HG02623 (cell line): ENCODE measurements around the gene LCP2.

Experiments used
- ATAC-seq: cut with Tn5 transposase; IDR thresholded peaks from one replicate; pipeline ENCODE4 v1.9.1; 2021; ENCODE audit warnings: moderate library complexity; ENCODE audit not compliant: unreplicated experiment

Gene LCP2

DNA sequence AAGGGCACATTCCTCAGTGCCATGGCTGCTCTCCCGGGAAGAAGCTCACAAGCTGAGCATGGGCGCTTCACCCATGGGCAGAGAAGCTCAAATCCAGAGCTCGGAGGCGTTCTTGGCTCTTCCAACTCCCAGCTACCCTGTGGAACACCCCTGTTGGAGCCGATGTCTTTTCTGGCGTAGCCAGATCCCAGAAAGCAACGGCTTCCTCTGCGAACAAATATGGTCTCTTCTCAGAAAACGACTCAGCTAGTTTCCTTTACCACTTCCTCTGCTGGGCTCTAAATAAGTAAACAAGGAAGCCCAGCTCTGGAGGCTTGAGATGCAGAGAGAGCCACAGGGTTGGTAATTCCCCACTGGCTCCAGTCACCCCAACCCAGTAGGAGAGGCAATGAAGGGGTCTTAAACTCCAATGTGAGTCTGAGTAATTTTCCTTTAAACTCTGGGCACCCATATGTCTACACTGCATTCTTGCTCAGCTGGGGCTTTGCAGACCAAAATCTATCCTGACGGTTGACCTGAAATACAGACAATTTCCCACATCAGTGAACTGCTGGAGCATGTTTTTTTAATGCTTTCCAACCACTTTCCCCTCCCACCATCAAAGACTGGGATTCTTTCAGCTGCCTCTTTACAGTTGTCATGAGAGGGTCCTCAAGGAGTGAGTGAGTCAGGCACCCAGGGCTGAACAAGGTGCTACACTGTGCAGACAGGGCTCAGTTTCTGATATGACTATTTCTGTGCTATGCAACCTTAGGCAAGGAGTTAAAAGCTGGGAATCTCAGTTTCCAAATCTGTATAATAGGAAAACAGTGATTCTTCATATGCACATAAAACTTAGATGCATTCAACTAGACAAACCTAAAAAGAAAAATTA is at the start of gene LCP2:
TSS of gene LCP2 (minus strand) at position 189 of the 874 bp plus-strand sequence. CDS start at position 23, 166 bp downstream.
- ATAC-seq: peak; percentile 44

DNA sequence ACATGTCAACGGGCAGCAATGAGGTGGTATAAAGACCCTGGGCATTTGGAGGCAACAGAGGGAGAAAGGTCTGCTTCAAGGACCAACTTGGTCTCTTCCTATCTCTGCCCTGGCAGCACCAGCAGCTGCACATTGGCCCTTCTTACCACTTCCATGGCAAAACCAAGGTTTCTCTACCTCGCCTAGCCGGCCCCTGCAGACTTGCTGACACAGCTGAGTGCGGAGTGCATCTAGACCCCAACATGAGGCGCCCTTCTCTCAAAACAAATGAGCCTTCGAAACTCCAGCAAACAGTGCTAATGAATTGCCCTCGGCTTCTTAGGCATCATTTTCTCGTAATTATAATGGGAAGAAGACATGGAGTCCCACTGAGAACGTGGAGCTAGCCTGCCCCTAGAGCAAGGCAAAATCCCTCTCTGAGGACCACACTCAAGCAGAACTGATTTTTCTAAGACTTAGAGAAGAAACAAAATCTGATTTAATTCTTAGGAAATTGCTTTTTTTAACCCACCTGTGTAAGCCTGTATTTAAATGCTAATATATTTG is 49.5 kb upstream of the LCP2 start:
- ATAC-seq: no peak

DNA sequence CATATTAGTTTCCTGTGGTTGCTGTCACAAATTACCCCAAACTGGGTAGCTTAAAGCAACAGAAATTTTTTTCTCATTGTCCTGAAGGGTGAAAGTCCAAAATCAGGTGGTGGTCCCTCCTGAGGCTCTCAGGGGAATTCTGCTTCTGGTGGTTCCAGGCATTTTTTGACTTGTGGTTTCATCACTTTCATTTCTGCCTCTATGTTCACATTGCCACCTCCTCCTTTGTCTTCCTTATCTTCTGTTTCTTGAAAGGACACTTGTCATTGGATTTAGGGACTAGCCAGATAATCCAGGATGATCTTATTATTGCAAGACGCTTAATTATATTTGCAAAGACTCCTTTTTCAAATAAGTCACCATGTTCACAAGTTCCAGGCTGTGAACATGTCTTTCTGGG is 48.4 kb upstream of the LCP2 start:
- ATAC-seq: no peak

DNA sequence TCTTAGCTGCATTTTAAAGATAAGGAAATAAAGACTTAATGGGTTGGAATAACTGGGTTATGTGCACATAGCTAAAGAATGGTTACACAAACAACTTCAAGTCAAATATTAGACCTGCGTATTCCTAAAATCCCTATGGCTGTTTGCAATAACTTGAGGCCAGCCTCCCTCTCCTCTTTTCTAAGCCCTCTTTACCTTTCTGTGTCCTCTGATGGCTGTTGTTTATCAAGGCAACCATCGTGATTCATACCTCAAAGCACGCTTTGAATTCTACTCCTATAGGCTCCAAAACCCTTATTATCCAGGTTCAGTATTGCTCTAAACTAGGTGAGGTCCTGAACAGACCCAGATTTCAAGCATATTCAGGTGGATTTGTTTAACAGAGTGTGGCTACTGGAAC is 45.6 kb upstream of the LCP2 start:
- no peak for ATAC-seq

DNA sequence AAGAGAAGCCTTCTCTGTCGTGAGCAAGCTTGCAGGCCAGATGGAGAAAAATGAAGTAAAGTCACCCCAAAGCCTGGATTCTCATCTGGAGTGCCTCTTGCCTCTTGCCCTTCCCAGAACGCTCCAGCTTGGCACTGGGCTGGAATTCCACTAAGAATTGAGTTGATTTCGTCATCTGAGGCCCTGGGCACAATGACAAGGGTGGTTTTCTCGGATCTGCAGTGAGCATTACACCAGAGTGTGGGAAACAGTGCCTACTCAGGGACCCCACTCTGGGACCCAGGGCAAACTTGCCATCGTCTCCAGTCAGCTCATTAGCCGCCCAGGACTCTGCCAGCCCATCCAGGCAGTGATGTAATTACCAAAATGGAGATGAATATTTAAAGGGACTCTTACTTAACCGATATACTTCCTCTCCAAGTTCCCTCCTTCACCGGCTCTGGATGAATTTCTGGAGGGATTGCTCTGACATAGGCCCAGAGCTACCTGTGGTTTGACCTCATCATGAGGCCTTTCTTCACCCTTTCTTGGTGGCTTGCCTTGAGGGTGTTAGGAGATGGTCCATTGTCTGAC is 44.7 kb upstream of the LCP2 start:
- ATAC-seq: no peak

DNA sequence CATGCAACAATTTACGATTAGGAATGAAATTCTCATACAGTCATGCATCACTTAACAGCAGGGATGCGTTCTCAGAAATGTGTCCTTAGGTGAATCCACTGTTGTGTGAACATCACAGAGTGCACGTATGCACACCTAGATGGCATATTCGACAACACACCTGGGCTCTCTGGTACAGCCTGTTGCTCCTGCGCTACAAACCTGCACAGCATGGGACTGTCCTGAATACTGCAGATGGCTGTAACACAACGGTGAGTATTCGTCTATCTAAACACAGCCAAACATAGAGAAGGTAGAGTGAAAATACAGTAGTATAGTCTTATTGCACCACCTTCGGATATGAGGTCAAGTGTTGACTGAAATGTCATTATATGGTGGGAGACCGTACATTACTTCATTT is 44.0 kb upstream of the LCP2 start:
- ATAC-seq: no peak

DNA sequence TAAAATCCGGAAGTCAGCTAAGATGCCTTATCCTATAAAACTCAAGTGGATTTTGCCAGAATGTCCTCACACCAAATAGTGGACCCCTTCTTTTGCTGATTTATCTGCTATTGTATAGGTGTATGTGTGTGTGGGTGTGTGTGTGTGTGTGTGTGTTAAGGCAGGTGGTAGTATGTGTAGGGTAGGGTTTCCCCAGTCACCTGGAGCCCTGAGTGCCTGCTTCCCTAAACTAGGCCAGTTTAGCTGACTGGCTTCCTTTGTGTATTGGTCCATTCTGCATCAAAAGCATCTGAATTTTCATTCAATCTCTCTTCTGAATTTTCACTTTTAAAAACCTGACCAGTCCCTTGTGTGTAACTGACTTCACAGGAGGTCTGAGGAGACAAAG is 42.2 kb upstream of the LCP2 start:
- no peak for ATAC-seq

DNA sequence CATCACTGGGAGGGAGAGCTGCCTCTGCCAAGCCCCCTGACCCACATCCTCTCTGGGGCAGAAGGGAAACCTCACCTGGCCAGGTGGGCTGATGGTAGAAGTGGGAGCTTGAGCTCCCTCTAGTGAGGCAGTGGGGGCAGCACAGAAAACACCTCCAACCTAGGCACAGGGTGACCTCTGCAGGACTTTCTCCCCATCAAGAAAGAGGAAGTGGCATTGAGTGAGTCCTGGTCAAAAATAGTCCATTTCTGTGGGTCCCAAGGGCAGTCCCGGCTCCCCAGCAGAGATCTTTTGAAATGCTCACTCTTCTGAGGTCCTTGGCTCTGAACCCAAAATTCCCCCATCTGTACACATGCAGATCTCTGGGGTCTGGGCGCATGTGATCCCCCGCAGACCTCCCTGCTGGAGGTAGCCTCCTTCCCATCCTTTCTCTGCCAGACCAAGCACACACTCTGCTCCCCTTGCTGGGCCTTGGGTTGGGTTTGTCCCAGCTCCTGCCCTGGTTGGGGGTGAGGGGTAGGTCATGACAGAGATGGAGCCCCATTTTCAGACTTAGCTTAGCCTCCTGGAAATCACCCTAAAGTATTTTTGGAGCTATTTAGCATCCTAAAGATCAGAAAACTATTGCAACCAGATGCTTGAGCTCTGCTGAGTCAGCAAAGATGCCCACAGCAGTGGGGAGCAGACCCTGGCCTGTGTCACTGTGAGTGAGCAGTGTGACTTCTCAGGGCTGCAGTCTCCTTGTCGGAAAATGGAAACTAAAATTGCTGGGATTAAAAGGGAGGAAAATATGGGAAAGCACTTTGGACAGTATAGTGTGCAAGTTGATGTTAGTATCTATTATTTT is 41.6 kb upstream of the LCP2 start:
- ATAC-seq: peak; percentile 80

DNA sequence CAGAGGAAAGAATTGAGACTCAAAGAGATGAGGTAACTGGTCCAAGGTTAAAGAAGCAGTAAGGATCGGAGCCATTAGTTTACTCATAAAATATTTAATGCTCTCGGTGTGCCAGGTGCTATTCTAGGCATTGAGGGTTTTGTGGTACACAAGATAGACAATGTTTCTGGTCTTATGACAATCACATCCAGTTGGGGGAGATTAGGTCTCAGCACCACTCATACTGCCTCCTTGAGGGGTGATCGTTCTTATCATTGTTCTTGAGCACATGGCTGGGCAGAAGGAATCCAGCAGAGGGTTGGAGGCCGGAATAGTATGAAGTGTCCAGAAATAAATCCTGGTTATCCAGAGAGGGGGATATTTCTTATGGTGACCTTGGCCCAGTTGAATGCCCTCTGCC is 40.7 kb upstream of the LCP2 start:
- no peak for ATAC-seq

DNA sequence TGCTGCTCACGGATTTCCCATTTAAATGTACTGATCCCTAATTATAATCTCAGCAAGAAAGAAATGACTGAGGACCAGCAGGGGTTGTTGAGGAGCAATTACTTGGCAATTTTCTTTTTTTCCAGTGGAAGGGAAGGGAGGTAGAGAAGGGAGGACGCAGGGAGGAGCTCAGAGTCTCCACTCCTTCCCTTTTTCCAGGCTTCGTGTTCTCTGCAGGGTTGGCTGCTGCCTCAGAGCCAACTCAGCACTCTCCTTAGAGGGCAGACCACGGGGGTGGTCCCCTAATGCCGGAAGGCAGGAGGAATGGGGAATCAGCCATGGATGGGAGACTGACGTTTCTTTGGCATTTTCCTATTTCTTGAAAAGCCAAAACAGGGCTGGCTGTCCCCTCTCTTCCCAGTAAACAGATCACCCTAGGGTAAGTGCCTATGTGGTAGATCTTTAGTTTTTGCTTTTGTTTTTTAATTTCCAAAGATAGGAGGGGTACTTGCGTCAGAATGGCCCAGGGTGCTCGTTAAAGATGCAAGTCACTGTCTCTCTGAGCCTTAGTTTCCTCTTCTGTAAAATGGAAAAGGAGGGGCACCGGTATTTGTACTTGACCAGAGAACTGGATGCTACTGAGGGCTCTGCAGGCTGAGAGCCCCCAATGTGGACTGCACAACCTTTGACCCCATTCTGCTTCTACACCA is 39.6 kb upstream of the LCP2 start:
- no peak for ATAC-seq

DNA sequence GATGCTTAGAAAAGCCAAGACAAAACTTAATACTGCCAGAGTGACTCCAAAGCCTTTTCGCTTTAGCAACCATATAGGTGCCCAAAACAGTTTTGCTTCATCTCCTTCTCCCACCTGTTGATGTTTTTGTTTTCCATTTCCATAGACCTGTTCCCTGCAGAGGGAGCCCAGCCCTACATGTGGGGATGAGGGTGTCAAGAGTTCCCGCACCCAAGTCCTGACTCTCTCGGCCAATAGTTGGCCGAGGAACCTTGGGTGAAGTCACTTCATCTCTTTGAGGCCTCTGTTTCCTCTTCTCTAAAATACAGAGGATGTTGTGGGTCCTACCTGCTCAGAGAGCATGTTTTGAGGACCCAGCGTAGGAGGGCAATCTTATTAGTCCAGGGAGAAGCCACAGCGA is 38.5 kb upstream of the LCP2 start:
- ATAC-seq: no peak

DNA sequence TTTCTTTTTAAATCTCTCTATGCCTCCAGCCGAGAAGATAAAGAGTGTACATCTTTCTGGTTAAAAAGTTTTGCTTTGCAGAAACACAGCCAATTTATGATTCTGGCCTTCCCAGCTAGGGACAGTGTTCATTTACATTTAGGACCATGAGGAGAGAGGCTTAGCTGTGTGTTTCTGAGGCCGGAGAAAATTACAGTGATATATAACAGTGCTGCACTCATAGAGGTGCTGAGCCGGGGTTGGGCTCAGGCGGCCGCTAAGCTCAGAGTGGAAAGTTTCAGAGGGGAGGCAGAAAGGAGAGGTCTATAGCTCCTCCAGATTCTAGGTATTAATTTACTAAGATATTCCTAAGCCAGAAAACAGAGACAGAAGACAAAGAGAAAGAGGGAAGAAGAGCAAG is 37.0 kb upstream of the LCP2 start:
- ATAC-seq: no peak

DNA sequence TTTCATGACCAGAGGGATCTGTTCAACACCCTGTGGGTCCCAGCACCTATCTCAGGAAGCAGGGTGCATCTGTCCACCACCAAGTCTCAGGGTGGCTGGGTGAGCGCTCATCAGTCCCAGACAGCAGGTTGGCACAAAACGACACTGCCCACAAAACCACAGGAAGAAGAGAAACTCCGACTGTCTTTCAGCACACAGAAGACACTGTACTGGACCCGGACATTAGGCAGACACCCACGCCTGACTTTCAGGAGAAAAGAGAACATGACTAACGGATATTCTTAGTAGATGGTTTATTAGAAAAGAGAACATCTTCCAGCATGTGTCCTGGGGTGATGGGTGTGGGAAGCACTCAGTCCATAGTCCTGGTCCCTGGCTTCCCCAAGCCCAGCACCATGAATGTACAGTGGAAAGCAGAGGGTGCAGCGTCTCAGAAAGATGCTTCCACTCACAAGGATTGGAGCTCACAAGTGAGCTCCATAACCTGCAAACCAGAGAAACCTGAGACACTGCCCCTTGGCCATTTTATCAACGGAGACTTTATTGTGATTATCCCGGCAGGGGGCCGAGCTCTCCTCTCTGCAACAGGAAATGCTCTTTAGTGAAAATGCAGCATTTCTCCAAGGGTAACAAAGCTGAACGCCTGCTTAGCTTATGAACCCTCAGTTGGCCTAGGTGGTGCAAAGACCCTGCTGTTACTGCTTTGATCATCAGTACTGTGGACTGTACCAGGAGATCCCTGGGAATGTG is 35.8 kb upstream of the LCP2 start:
- peak; percentile 35 for ATAC-seq

DNA sequence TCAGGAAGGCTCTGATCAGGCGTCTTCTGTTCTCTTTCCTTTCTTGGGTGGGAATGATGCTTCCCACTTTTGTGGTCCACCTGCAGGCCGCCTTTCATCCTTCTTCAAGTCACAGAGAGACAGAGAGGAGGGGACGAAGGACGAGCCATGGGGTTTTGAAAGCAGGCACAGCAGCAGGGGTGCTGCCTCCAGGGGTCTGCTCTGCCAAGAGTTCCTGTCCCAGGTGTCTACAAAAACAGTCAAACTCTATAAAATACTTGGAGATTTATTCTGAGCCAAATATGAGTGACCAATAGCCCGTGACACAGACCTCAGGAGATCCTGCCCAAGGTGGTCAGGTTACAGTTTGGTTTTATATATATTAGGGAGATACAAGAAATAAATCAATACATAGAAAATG is 34.5 kb upstream of the LCP2 start:
- ATAC-seq: no peak

DNA sequence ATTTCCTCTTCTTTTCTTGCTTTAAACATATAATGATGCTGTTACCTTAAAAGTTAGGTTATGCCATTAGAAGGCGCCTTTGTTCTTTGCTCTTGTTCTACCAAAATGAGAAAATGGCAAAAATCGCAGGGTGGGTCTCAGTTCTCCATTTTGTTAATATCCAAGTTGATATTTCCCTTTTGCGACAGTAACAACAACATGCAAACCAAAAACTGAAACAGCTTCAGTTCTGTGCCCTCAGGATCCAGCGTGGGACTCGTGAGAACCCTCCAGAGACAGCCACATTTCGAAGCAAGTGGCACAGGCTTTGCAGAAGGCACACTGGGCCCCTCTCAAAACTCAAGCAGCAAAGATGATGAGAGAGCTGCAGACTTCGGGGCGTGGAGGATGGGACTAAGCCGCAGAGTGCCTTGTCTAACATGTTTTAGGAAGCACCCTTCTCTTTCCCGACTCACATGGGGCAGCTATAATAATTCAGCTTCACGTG is 33.0 kb upstream of the LCP2 start:
- ATAC-seq: no peak

DNA sequence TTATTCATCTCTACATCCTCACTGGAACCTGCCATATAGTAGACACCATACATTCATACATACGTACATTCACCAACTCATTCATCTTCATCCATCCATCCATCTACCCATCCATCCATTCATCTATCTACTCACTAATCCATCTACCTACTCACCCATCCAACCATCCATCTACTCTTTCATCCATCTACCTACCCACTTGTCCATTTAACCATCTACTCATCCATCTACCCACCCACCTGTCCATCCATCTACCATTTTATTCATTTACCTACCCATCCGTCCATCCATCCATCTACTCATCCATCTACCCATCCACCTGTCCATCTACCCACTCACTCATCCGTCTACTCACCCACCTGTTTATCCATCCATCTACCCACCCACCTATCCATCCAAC is 31.9 kb upstream of the LCP2 start:
- no peak for ATAC-seq

DNA sequence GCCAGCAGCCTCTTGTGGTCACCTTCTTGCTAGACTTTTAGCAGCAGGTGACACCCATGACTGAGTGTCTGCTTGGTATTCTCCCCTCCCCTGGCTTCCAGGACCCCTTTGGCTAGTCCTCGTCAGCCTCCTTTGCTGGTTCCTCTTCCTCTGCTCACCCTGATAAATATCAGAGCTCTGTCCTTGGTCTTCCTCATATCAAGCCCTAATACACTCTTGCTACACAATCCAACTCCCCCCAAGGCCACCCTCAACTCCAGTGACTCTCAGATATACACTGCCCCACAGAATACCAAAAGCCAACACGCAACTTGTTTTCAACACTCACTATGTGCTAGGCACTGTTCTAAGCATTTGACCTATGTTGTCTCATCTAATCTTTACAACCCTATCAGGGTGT is 30.3 kb upstream of the LCP2 start:
- ATAC-seq: no peak

DNA sequence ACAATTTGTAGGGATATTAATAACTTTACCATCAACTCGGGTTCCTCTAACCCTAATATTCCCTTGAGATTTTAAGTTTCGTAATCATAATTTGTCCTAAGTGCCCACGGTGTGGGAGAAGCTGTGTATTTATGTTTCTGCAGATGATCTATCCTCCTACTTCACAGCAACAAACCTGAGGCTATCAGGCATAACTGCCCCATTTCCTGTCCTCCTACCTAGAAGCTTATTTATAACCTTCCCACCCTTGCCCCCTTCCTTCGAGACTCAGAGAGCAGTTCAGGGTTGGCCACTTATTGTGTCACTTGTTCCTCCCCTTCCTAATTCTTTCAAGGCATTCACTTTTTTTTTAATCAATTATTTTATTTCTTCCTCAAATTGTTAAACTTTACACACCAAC is 29.6 kb upstream of the LCP2 start:
- no peak for ATAC-seq

DNA sequence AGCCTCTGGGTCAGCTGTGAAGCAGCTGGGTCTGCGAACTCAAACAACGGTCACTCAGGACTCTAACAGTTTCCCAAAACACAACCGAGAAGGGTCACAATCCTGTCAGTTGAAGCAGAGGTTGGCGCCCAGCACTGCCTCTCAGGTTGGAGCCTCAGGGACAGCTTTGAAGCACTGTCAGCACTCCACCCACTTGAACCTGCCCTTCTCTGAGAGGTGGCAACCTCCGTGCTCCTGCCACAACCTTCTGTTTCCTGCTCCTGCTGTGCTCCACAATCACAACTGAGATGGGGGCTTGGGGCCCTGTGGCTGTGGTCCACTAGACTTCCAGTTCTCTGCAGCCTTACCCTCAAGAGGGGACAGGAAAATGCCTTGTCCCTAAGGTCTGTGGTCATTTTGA is 21.7 kb upstream of the LCP2 start:
- no peak for ATAC-seq

DNA sequence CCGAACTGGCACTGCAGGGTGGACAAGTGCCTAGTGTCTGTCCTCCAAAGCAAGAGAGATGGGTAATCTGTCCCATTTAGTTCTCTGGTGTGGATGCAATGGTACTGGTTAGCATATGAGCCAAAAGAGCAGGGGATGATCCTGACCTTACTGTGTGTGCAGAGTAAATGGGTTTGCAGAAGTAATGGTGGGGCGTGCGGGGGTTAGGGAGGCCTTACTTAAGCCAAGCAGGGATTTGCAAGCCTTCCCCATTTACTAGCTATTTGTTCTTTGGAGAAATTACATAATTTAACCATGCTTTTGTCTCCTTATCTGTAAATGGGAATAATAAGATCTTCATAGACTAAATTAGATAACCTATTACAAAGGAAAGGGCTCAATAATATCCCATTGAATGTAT is 19.9 kb upstream of the LCP2 start:
- ATAC-seq: no peak
